HG03025 (cell line): ENCODE data around the gene ARRB1.
"Not testable (repeated sequence)": the region's sequence is repeated elsewhere in the genome, so short reads cannot be mapped to it uniquely, and the experiment has no call there.

Experiments
- ATAC-seq: cut with Tn5 transposase; IDR thresholded peaks from one replicate; pipeline ENCODE4 v1.9.1; 2021; ENCODE audit warnings: mild to moderate bottlenecking, moderate library complexity; ENCODE audit not compliant: unreplicated experiment, low FRiP score

Gene ARRB1

GRCh38 chr11:75277991-75278790, 73.3 kb downstream of the ARRB1 start:
- ATAC-seq = no peak

GRCh38 chr11:75277211-75277805, 74.2 kb downstream of the ARRB1 start:
- no peak for ATAC-seq

GRCh38 chr11:75276686-75277085, 74.8 kb downstream of the ARRB1 start:
- ATAC-seq = no peak

GRCh38 chr11:75276186-75276585, 75.3 kb downstream of the ARRB1 start:
- no peak for ATAC-seq

GRCh38 chr11:75275581-75275980, 75.9 kb downstream of the ARRB1 start:
- ATAC-seq = no peak

GRCh38 chr11:75274716-75275115, 76.7 kb downstream of the ARRB1 start:
- ATAC-seq = not testable (repeated sequence)

GRCh38 chr11:75273411-75274391, 77.8 kb downstream of the ARRB1 start:
- no peak for ATAC-seq

GRCh38 chr11:75272821-75273301, 78.6 kb downstream of the ARRB1 start:
- ATAC-seq = no peak

GRCh38 chr11:75272391-75272790, 79.1 kb downstream of the ARRB1 start:
- no peak for ATAC-seq

- no peak for ATAC-seq
These were observed 79.7 kb downstream of the ARRB1 start for GRCh38 chr11:75271730-75272129.

- no peak for ATAC-seq
These were observed 80.5 kb downstream of the ARRB1 start for GRCh38 chr11:75270896-75271418.

- ATAC-seq = no peak
These were observed 81.6 kb downstream of the ARRB1 start for GRCh38 chr11:75269896-75270295.

GRCh38 chr11:75269367-75269660, 82.1 kb downstream of the ARRB1 start:
- ATAC-seq = no peak

GRCh38 chr11:75268626-75269366, 82.7 kb downstream of the ARRB1 start:
- ATAC-seq = no peak

- ATAC-seq = no peak
These were observed 84.1 kb downstream of the ARRB1 start for GRCh38 chr11:75267171-75267970.

- no peak for ATAC-seq
These were observed 85.5 kb downstream of the ARRB1 start for GRCh38 chr11:75265851-75266531.

- ATAC-seq = no peak
These were observed 86.5 kb downstream of the ARRB1 start for GRCh38 chr11:75264971-75265370.

- no peak for ATAC-seq
These were observed 87.1 kb downstream of the ARRB1 start for GRCh38 chr11:75264356-75264755.

- ATAC-seq = no peak
These were observed 87.5 kb downstream of the ARRB1 start for GRCh38 chr11:75263944-75264349.
